Measurements from ENCODE around the gene SLC6A19.

SLC6A19 gene

DNA sequence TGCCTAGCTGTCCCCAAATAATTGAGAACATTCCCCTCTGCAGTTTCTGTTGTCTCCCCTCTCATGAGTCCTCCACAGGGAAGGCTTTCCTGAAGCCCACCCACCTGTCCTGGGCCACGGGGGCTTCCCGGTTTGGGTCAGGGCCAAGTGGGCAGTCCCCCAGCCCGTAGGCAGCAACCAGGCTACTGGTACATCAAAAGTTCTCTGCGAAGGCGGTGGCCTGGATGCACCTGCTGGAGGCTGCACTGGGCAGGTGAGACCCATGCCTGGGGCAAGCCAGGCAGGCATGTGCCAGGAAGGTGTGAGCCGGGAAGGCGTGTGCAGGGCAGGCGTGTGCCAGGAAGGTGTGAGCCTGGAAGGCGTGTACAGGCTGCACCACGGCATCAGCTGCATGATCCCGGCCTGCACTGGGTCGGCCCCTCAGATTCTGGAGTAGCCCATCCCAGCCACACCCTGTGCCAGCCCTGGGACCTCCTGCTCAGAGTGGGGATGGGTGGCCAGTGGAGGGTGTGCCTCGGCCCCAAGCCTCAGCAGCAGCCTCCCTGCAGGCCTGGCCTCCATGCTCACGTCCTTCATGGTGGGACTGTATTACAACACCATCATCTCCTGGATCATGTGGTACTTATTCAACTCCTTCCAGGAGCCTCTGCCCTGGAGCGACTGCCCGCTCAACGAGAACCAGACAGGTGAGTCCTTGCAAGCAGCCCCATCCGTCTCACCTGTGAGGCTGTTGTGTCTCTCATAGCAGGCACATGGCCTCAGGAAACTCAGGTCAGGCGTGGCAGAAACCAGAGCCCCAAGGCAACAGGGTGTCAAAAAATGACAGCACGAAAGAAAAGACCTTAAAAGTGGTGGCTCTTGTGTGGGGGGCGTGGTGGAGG lies 8.7 kb downstream of the SLC6A19 start:
- no peak for DNase-seq (ENCODE audit: low read depth in 2 of 2)

DNA sequence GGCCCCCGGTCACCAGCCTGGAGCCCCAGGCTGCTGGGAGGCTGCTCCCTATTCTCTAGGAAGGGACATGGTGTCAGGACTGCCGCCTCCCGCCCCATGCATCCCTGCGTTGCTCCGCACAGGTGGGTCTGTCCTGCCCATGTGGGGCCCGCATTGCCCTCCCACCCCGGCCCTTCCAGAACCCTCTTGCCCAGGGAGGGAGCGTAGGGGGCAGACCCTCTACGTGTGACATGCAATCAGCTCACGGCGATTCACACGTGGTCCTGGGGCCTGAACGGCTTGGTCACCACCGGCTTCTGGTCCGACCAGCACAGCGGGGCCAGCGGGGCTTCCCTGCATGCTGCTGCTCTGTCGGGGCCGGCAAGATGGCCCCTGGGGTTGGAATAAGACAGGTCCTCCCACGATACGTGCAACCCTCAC lies 9.4 kb downstream of the SLC6A19 start:
- DNase-seq (ENCODE audit: low read depth in 2 of 2) = no peak

DNA sequence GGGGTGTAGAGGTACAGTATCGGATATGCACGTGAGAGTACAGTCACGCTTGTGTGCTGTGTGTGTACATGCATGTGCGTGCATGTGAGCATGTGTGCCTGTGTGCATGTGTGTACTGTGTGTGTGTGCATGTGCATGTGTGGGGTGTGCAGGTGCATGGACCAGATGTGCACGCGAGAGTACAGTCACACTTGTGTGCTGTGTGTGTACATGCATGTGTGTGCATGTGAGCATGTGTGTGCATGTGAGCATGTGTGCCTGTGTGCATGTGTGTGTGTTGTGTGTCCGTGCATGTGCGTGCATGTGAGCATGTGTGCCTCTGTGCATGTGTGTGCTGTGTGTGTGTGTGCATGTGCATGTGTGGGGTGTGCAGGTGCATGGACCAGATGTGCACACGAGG lies 10.3 kb downstream of the SLC6A19 start:
- no peak for DNase-seq (ENCODE audit: low read depth in 2 of 2)

DNA sequence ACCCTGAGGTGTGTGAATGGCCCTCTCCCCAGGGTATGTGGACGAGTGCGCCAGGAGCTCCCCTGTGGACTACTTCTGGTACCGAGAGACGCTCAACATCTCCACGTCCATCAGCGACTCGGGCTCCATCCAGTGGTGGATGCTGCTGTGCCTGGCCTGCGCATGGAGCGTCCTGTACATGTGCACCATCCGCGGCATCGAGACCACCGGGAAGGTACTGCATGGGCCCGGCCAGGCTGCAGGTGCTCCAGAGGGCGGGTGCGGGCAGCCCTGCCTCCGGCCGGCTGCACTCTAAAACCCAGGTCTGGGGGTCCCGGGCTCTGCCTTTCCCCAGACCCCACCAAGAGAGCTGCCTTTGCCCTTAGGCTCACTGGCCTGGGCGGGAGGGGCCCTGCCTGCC lies 10.9 kb downstream of the SLC6A19 start:
- no peak for DNase-seq (ENCODE audit: low read depth in 2 of 2)

DNA sequence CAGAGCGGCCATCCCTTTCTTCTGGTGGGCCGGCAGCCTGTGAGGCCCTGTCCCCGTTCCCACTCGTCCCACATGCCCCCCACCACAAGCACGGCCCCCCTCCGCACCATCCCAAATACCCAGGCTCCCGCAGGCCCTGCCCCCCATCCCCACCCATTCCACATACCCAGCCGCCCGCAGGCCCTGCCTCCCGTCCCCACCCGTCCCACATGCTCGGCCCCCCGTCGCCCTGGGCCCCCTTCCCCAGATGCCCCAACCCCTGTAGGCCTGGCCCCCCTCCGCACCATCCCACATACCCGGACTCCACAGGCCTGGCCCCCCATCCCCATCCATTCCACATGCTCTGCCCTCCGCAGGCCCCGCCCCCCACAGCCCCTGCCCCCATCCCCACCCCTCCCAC lies 11.5 kb downstream of the SLC6A19 start:
- no peak for DNase-seq (ENCODE audit: low read depth in 2 of 2)

DNA sequence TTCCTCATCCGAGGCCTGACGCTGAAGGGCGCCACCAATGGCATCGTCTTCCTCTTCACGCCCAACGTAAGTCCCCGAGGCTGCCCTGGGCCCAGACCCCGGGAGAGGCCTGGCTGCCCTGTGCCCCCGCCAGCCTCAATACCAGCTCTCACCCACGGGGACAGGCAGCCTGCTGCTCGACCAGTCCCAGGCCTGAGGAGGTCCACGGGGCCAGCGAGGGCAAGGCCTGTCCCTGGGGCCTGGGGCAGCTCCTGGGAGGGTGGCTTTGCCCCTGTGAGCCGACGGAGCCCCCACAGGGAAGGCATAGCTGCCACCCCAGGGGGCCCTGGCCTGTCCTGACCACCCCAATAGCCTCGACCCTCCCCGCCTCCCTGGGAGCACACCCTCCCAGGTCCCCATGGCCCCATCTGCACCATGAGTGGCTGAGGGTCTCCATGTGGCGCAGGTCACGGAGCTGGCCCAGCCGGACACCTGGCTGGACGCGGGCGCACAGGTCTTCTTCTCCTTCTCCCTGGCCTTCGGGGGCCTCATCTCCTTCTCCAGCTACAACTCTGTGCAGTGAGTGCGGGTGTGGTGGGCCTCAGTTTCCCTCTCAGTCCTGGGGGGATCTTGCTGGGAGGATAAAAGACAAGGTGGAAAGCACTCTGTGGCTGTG lies 12.2 kb downstream of the SLC6A19 start:
- DNase-seq (ENCODE audit: low read depth in 2 of 2) = no peak

DNA sequence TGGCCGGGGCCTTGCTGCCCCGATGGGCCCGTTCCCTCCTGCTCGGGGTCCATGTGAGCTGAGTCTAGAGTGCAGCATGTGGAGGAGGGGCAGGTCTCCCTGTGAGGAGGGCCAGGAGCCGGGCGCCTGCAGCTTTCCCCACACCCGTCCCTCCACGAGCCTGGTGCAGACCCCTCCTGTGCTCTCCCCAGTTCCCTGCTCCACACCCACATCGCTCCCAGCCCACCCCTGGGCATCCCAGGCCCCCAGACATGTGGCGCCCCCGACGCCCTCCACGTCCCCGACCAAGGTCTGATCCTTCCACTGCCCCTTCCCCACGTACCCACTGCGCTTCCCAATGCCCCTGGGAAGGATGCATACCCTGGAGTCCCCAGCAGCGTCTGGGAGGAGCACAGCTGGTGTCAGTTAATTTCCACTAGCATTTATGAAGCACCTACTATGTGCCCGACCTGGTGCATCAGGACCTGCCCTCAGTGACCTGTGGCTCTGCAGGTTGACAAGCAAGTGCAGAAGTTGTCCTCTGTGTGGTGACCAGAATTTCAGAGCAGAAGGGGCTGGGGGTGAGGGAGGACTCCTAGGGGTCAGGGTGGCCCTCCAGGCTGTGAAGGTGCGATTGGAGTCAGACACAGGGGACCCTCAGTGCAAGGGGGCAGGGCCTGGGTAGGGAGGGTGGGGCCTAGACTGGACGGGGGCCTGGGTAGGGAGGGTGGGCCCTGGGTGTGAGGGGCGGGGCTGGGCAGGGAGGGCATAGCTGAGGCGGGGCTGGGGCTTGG lies 13.0 kb downstream of the SLC6A19 start:
- DNase-seq (ENCODE audit: low read depth in 2 of 2) = no peak

DNA sequence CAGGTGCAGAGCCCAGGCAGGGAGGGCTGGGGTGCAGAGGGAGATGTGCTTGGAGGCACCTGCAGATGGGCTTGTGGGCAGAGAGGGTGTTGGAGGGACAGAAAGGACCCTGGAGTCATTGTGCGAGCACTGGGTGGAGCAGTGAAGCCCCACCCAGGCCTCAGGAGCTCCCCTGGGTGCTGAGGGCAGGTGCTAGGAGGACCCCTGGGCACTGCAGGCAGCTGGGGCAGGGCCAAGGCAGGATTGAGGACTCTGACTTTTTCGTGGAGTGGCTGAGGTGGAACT lies 13.5 kb downstream of the SLC6A19 start:
- DNase-seq (ENCODE audit: low read depth in 2 of 2) = no peak

DNA sequence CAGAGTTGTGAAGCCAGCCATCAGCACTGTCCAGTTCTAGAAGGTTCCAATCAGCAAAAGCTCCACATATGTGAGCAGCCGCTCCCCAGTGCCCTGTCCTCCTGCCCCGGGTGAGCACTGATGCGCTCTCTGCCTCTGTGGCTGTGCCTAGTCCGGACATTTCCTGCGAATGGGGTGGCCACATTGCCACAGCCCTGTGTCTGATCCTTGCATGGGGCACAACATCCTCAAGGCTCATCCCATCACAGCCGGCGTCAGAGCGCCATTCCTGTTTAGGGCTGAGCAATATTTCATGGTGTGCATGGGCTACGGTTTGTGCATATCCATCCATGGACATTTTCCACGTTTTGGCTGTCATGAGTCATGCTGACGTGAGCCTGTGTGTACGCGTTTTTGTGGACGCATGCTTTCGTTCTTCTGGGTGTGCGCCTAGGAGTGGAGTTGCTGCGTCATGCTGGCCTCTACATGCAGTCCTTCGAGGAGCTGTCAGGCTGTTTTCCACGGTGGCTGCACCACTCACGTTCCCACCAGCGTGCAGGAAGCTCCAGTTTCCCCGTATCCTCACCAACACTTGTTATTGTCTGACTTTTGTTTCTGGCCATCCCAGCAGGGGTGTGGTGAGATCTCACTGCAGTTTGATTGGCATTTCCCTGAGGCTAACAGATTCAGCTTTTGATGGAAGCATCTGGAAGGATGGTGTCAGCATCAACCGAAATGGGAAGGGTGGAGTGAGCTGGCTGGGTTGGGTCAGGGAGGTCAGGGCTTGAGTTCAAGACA lies 14.1 kb downstream of the SLC6A19 start:
- no peak for DNase-seq (ENCODE audit: low read depth in 2 of 2)

DNA sequence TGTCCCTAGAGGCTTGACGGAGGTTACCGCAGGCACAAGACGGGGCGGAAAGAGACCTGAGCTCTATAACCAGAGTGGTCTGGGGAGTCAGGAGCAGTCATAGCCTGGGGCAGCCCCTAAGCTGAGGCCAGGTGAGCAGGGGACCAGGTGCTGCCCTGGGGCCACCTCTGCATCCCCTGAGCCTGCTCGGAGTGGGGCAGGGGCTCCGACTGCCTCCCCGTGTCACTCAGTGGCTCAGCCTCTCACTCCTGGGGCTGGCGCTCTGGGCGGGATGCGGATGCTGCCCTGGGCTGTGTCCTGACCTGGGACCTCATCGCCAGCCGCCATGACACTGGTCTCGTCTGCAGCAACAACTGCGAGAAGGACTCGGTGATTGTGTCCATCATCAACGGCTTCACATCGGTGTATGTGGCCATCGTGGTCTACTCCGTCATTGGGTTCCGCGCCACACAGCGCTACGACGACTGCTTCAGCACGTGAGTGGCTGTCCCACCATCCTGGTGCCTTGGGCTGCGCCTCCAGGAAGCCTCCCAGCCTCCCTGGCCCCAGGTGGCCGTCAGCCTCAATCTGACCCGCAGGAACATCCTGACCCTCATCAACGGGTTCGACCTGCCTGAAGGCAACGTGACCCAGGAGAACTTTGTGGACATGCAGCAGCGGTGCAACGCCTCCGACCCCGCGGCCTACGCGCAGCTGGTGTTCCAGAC lies 15.0 kb downstream of the SLC6A19 start:
- DNase-seq (ENCODE audit: low read depth in 2 of 2) = no peak

DNA sequence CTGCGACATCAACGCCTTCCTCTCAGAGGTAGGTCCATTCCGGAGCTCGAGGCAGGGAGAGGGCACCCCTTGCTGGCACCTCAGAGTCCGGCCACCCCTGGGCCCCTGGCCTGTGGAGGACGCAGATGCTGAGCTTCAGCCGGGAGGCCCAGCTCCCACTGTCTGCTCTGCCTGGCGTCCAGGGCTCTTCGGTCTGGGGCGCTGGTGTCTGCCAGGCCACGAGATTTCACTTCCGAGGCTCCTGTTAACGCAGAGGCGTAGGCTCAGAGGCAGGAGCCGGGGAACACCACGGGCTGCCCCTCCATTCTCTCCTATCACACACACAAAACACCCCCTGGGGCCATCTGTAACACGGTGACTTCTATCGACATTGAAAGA lies 15.5 kb downstream of the SLC6A19 start:
- no peak for DNase-seq (ENCODE audit: low read depth in 2 of 2)

DNA sequence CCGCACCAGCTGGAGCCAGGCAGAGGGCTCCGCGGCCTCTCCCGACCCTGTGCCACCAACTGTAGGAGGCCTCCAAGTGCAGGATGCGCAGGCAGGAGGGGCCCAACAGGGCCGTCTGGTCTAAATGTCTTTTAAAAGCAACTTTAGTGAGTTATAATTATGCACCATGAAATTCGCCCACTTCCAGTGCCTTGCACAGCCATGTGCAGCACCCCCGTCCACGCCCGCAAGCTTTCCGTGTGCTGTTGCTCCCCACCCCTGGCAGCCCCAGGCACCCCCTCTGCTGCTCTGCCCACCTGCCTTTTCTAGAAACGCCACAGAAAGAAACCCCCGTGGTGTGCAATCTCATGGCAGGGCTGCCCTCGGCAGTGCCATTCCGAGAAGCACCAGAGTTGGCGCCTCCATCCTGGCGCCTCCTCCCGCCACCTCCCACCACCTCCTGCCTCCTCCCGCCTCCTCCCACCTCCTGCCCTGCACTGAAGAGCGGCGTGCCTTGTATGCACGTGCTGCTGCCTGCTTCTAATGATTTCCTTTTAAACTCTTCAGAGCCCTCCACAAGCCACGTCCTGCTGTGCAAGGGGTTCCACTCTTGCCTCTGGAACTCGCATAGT lies 16.3 kb downstream of the SLC6A19 start:
- DNase-seq (ENCODE audit: low read depth in 2 of 2) = no peak

DNA sequence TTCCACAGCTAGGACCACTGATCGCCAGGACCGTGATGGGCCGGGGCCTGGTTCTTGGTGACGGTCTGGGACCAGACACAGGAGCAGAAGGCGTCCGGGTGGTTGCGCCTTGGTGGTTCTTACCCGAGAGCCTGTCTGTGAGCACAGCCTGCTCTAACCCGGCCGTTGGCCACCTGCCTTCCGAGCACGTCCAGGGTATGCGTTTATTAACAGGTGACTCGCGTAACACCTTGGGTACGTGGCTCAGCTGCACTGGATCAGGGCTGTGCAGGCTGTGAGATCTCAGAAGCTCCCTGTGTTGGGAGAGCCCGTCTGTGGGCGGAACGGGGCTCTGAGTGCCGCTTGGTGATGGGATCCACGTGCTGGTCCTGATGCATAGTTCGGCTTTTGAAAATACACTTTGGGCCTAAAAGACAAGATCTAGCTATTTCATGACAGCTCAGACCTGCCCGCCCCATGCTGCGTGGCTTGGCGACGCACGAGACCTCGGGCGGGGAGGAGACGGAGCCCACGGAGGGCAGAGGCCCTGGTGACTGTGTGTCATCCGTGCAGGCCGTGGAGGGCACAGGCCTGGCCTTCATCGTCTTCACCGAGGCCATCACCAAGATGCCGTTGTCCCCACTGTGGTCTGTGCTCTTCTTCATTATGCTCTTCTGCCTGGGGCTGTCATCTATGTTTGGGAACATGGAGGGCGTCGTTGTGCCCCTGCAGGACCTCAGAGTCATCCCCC lies 17.1 kb downstream of the SLC6A19 start:
- no peak for DNase-seq (ENCODE audit: low read depth in 2 of 2)

DNA sequence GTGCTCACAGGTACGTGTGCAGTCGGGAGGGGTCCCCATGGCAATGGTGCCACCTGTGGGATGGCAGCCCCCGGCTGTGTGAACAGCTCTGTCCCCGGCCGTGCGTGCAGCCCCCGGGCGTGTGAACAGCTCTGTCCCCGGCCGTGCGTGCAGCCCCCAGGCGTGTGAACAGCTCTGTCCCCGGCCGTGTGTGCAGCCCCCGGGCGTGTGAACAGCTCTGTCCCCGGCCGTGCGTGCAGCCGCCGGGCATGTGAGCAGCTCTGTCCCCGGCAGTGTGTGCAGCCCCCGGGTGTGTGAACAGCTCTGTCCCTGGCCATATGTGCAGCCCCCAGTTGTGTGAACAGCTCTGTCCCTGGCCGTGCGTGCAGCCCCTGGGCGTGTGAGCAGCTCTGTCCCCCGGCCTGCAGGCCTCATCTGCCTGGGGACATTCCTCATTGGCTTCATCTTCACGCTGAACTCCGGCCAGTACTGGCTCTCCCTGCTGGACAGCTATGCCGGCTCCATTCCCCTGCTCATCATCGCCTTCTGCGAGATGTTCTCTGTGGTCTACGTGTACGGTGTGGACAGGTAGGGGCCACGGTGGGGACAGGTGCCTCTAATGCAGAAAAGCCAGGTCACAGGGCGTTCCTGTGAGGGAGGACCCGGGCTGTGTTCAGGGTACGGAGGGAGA lies 17.8 kb downstream of the SLC6A19 start:
- no peak for DNase-seq (ENCODE audit: low read depth in 2 of 2)

DNA sequence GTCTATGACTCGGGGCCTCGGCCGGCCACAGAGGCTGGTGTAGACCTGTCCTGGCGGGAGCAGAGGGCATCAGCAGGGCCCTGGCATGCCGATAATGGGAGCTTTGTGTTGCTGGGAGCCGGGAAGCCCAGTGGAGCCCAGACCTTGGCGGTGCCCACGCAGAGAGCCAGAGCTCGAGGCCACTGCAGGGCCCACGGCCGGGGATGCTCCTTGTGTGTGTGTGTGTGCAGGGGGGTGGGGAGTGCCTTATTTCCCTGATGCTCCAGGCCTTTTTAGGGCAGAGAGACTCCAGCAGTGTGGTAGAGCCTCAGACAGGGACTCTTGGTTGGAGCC lies 18.3 kb downstream of the SLC6A19 start:
- DNase-seq (ENCODE audit: low read depth in 2 of 2) = no peak

DNA sequence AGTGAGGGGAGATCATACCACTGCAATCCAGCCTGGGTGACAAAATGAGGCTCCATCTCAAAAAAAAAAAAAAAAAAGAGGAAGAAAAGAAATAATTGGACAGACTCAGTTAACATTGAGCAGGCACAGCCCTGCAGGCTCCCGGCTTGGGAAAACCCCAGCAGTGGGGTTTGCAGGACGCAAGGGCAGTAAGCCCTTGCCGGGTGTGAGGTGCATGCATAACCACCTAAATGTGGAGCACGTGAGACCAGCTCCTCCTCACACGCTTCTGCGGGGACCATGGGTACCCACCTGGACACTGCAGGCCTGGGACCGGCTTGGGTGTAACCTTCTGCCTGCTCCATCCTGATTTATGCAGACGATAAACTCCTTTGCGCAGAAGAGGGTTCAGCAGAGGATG lies 19.0 kb downstream of the SLC6A19 start:
- no peak for DNase-seq (ENCODE audit: low read depth in 2 of 2)

DNA sequence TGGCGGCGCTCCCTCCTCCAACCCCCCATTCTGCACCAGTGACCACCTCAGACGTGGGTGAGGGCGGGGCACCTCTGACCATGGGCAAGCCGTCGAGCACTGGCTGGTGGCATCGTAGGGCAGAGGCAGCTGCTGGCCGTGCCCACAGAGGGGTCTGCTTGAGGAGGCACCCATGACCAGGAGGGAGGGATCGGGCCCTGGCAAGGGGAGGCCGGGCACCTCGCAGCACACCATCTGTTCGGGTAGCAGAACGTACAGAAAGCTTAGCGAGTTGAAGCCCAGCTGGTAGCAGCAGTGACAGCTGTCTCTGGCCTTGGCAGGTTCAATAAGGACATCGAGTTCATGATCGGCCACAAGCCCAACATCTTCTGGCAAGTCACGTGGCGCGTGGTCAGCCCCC lies 19.4 kb downstream of the SLC6A19 start:
- no peak for DNase-seq (ENCODE audit: low read depth in 2 of 2)

DNA sequence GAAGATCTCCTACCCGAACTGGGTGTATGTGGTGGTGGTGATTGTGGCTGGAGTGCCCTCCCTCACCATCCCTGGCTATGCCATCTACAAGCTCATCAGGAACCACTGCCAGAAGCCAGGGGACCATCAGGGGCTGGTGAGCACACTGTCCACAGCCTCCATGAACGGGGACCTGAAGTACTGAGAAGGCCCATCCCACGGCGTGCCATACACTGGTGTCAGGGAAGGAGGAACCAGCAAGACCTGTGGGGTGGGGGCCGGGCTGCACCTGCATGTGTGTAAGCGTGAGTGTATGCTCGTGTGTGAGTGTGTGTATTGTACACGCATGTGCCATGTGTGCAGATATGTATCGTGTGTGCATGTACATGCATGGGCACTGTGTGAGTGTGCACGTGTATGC lies 20.3 kb downstream of the SLC6A19 start:
- DNase-seq (ENCODE audit: low read depth in 2 of 2) = no peak

DNA sequence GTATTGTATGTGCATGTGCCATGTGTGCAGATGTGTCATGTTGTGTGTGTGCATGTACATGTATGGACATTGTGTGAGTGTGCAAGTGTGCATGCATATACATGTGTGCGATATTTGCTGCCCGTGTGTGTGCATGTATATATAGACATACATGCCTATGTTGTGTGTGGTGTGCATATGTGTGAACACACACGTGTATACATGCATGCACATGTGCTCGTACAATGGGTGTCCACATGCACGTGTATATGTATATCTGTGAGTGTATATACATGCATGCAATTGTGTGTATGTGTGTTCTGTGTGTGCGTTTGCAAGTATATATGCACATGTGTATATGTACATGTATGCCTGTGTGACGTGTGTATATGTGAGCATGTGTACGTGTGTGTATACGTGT lies 20.8 kb downstream of the SLC6A19 start:
- DNase-seq (ENCODE audit: low read depth in 2 of 2) = no peak

Measured in fibroblast of skin of left biceps (primary cell).